Progenitor cell of endocrine pancreas (in vitro differentiated cells): ENCODE data around the gene PCNX4. TPM values are rescaled to one million over a fixed set of nuclear protein-coding genes. Genes with fewer than 3 reads are reported as not detected.

Source experiments
- DNase-seq: peaks from one replicate; pipeline ENCODE4 v3.0.0; 2021; ENCODE audit warnings: low spot score; ENCODE audit not compliant: unreplicated experiment
- H3K27ac Mint-ChIP-seq: 2 replicates; pipeline ENCODE4 v1.8.0; 2021; ENCODE audit warnings: mild to moderate bottlenecking, moderate library complexity, mixed read lengths
- H3K27me3 Mint-ChIP-seq: 2 replicates; pipeline ENCODE4 v1.8.0; 2021; ENCODE audit warnings: mixed read lengths
- H3K36me3 Mint-ChIP-seq: 2 replicates; pipeline ENCODE4 v1.8.0; 2022; ENCODE audit warnings: mixed read lengths; ENCODE audit not compliant: insufficient read depth
- H3K4me1 Mint-ChIP-seq: 2 replicates; pipeline ENCODE4 v1.8.0; 2021; ENCODE audit warnings: low read depth, mixed read lengths
- H3K4me3 Mint-ChIP-seq: 2 replicates; pipeline ENCODE4 v1.8.0; 2021; ENCODE audit warnings: low read depth, mild to moderate bottlenecking, moderate library complexity, mixed read lengths
- H3K9me3 Mint-ChIP-seq: 2 replicates; pipeline ENCODE4 v1.8.0; 2021; ENCODE audit warnings: low read depth, mixed read lengths
- CTCF ChIP-seq: fragments of 200-600 bp; sonication (generic); IDR thresholded peaks from one replicate; pipeline ENCODE4 v1.5.0; 2021; ENCODE audit warnings: antibody characterized with exemption, mild to moderate bottlenecking; ENCODE audit not compliant: unreplicated experiment
- total RNA-seq: library from RNA; stranded (reverse); gene quantifications from 2 replicates; pipeline ENCODE4 v1.2.1, GENCODE V29; 2021

The PCNX4 gene
- total RNA-seq, 1 donor from 2014 or later: 85.2 TPM

- no peak for DNase-seq
- Mint-ChIP-seq H3K27ac (no peak overlapping the region), H3K9me3 (peaks cover 12% of the 10 kb centered on the region), H3K36me3 (no peaks in the 10 kb centered on the region), H3K27me3 (no peaks in the 10 kb centered on the region), H3K4me3 (no peak overlapping the region), H3K4me1 (no peaks in the 10 kb centered on the region)
- TF ChIP-seq CTCF: no peak
Measured at GRCh38 chr14:60195179-60195810, 103.6 kb downstream of the PCNX4 start.

- H3K9me3 Mint-ChIP-seq: peaks cover 12% of the 10 kb centered on the region
- H3K4me1 Mint-ChIP-seq: no peaks in the 10 kb centered on the region
- no peak for TF ChIP-seq CTCF
- no peak for DNase-seq
- H3K36me3 Mint-ChIP-seq: no peaks in the 10 kb centered on the region
- H3K4me3 Mint-ChIP-seq: no peak overlapping the region
- no peak overlapping the region for H3K27ac Mint-ChIP-seq
- no peaks in the 10 kb centered on the region for H3K27me3 Mint-ChIP-seq
Measured at GRCh38 chr14:60196291-60196690, 104.6 kb downstream of the PCNX4 start.

GRCh38 chr14:60197629-60198303 is 106.0 kb downstream of the PCNX4 start:
- no peak overlapping the region for H3K4me3 Mint-ChIP-seq
- H3K9me3 Mint-ChIP-seq: peaks cover 12% of the 10 kb centered on the region
- TF ChIP-seq CTCF: no peak
- no peaks in the 10 kb centered on the region for H3K27me3 Mint-ChIP-seq
- H3K27ac Mint-ChIP-seq: no peak overlapping the region
- no peaks in the 10 kb centered on the region for H3K36me3 Mint-ChIP-seq
- no peaks in the 10 kb centered on the region for H3K4me1 Mint-ChIP-seq
- no peak for DNase-seq

GRCh38 chr14:60199321-60199720 is 107.6 kb downstream of the PCNX4 start:
- H3K4me3 Mint-ChIP-seq: no peak overlapping the region
- TF ChIP-seq CTCF: no peak
- H3K27ac Mint-ChIP-seq: no peak overlapping the region
- H3K36me3 Mint-ChIP-seq: no peaks in the 10 kb centered on the region
- peaks cover 12% of the 10 kb centered on the region for H3K9me3 Mint-ChIP-seq
- no peaks in the 10 kb centered on the region for H3K4me1 Mint-ChIP-seq
- DNase-seq: no peak
- H3K27me3 Mint-ChIP-seq: no peaks in the 10 kb centered on the region

GRCh38 chr14:60204104-60204842 is 112.5 kb downstream of the PCNX4 start:
- Mint-ChIP-seq H3K27ac (no peak overlapping the region), H3K27me3 (peaks cover 4% of the 10 kb centered on the region), H3K36me3 (no peaks in the 10 kb centered on the region), H3K4me3 (no peak overlapping the region), H3K4me1 (no peaks in the 10 kb centered on the region), H3K9me3 (peaks cover 8% of the 10 kb centered on the region)
- DNase-seq: no peak
- TF ChIP-seq CTCF: no peak
